Measurements from ENCODE around the gene OR10H4. TPM values are rescaled to one million over a fixed set of nuclear protein-coding genes. Genes with fewer than 3 reads are reported as not detected.
"Not testable (repeated sequence)": the region's sequence is repeated elsewhere in the genome, so short reads cannot be mapped to it uniquely, and the experiment has no call there.

OR10H4 gene
- total RNA-seq, 2 donors from 2014 or later, result not detected

GRCh38 chr19:15962319-15962718 lies 13.5 kb downstream of the OR10H4 start:
- TF ChIP-seq CTCF (IDR thresholded peaks at IDR 0.05), result no peak
- no peak for DNase-seq (ENCODE audit: low spot score)
- H3K27me3 ChIP-seq, result no peaks in the 10 kb centered on the region
- no peaks in the 10 kb centered on the region for H3K36me3 ChIP-seq
- no peak overlapping the region for H3K4me3 ChIP-seq
- peaks cover 0 to 6% of the 10 kb centered on the region in 2 donors for H3K9me3 ChIP-seq
- H3K4me1 ChIP-seq, result no peaks in the 10 kb centered on the region
- H3K27ac ChIP-seq, result no peak overlapping the region

GRCh38 chr19:15964231-15964630 lies 15.4 kb downstream of the OR10H4 start:
- Histone ChIP-seq H3K27ac (no peak overlapping the region), H3K36me3 (no peaks in the 10 kb centered on the region), H3K9me3 (peaks cover 0 to 6% of the 10 kb centered on the region in 2 donors), H3K27me3 (no peaks in the 10 kb centered on the region), H3K4me1 (no peaks in the 10 kb centered on the region), H3K4me3 (no peak overlapping the region)
- no peak for DNase-seq (ENCODE audit: low spot score)
- no peak for TF ChIP-seq CTCF (IDR thresholded peaks at IDR 0.05)

- H3K4me1 ChIP-seq, result no peaks in the 10 kb centered on the region
- H3K4me3 ChIP-seq, result no peak overlapping the region
- no peak for DNase-seq (ENCODE audit: low spot score)
- no peak overlapping the region for H3K27ac ChIP-seq
- H3K27me3 ChIP-seq, result no peaks in the 10 kb centered on the region
- TF ChIP-seq CTCF (IDR thresholded peaks at IDR 0.05), result no peak
- H3K36me3 ChIP-seq, result no peaks in the 10 kb centered on the region
- H3K9me3 ChIP-seq, result no peaks in the 10 kb centered on the region
Observed at GRCh38 chr19:15971224-15971780, 22.5 kb downstream of the OR10H4 start.

GRCh38 chr19:15972043-15972442 lies 23.2 kb downstream of the OR10H4 start:
- DNase-seq (ENCODE audit: low spot score); H3K4me1 ChIP-seq; H3K36me3 ChIP-seq; H3K9me3 ChIP-seq; H3K27ac ChIP-seq; H3K27me3 ChIP-seq; H3K4me3 ChIP-seq: not testable (repeated sequence)

GRCh38 chr19:15974856-15975255 lies 26.0 kb downstream of the OR10H4 start:
- no peak overlapping the region for H3K4me3 ChIP-seq
- H3K9me3 ChIP-seq, result no peaks in the 10 kb centered on the region
- H3K27me3 ChIP-seq, result no peaks in the 10 kb centered on the region
- H3K36me3 ChIP-seq, result no peaks in the 10 kb centered on the region
- TF ChIP-seq CTCF (IDR thresholded peaks at IDR 0.05), result no peak
- H3K27ac ChIP-seq, result no peak overlapping the region
- H3K4me1 ChIP-seq, result no peaks in the 10 kb centered on the region
- no peak for DNase-seq (ENCODE audit: low spot score)

- Histone ChIP-seq H3K4me3 (no peak overlapping the region), H3K9me3 (peaks cover 0 to 11% of the 10 kb centered on the region in 2 donors), H3K27ac (no peak overlapping the region), H3K27me3 (no peaks in the 10 kb centered on the region), H3K4me1 (no peaks in the 10 kb centered on the region), H3K36me3 (no peaks in the 10 kb centered on the region)
- TF ChIP-seq CTCF (IDR thresholded peaks at IDR 0.05), result no peak
- DNase-seq (ENCODE audit: low spot score), result no peak
Observed at GRCh38 chr19:15976836-15977689, 28.3 kb downstream of the OR10H4 start.
